ENCODE data around the gene CDK4.

GRCh38 chr12:57707250-57707649 lies 44.9 kb downstream of the CDK4 start:
- no peak for TF ChIP-seq TAF1 (IDR thresholded peaks at IDR 0.05; ENCODE audit: borderline replicate concordance, insufficient read depth, low read length)
- TF ChIP-seq POLR2AphosphoS5 (IDR thresholded peaks at IDR 0.05; ENCODE audit: low read depth, low read length) = no peak
- no peak for TF ChIP-seq REST (IDR thresholded peaks at IDR 0.05; ENCODE audit: insufficient read depth in 1 of 2, low read depth in 2 of 2, low read length in 2 of 2)
- TF ChIP-seq SIN3A (IDR thresholded peaks at IDR 0.05; ENCODE audit: borderline replicate concordance, insufficient read depth, low read length) = no peak
- TF ChIP-seq FOXP2 (optimal IDR thresholded peaks at IDR 0.05; ENCODE audit: borderline replicate concordance, extremely low read depth, extremely low read length, insufficient read depth) = no peak

All from PFSK-1 (cell line).